ENCODE results near the gene STX8.

Gene STX8

DNA sequence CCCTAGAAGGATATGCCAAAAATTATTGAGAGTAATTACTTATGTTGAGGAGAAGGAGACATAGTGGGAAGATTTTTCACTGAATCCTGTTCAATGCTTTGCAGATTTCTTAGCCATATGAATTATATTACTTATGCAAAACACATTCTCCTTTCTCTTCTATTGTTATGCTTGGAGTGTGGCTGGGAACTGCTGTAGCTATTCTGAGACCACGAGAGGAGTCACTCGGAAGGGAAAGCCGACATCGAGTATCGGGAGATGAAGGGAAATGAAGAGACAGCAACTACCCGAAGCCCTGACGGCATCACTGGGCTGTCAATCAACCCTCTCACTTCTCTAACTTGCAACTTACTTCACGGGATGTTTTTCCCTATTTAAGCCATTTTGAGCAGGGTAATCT, 39.6 kb downstream of the STX8 start:
- H3K27me3 ChIP-seq (ENCODE audit: low read depth, low read length): no peaks in the 10 kb centered on the region
- no peak for TF ChIP-seq EZH2phosphoT487 (IDR thresholded peaks at IDR 0.05; ENCODE audit: low read depth)
- TF ChIP-seq CTCF (IDR thresholded peaks at IDR 0.05; ENCODE audit: low read depth, low read length): no peak
- H3K4me1 ChIP-seq (ENCODE audit: low read length): no peaks in the 10 kb centered on the region
- no peak overlapping the region for H3K4me3 ChIP-seq (ENCODE audit: low read length)
- no peaks in the 10 kb centered on the region for H3K9me3 ChIP-seq (ENCODE audit: insufficient read depth, low read length)
- H3K36me3 ChIP-seq (replicated peaks; ENCODE audit: low read depth, low read length): no peaks in the 10 kb centered on the region
- H3K4me2 ChIP-seq (ENCODE audit: low read length): no peak overlapping the region
- no peaks in the 10 kb centered on the region for H3K79me2 ChIP-seq (ENCODE audit: low read length)
- H3K9ac ChIP-seq (ENCODE audit: low read length): no peak overlapping the region
- no peak overlapping the region for H3K27ac ChIP-seq (ENCODE audit: low read length)
- no peak overlapping the region for H2AFZ ChIP-seq (ENCODE audit: low read depth, low read length)
- no peaks in the 10 kb centered on the region for H4K20me1 ChIP-seq (ENCODE audit: insufficient read depth, low read length)

- Histone ChIP-seq H2AFZ (ENCODE audit: low read depth, low read length) (no peak overlapping the region), H3K27ac (ENCODE audit: low read length) (no peak overlapping the region)
These were observed 42.2 kb downstream of the STX8 start for GRCh38 chr17:9533441-9533840.

GRCh38 chr17:9532715-9533114, 42.9 kb downstream of the STX8 start:
- H3K4me1 ChIP-seq (ENCODE audit: low read length): no peaks in the 10 kb centered on the region

More at GRCh38 chr17:9533441-9533840, 42.2 kb downstream of the STX8 start:
- H3K79me2 ChIP-seq (ENCODE audit: low read length): no peaks in the 10 kb centered on the region
- no peaks in the 10 kb centered on the region for H3K9me3 ChIP-seq (ENCODE audit: insufficient read depth, low read length)
- no peak for TF ChIP-seq EZH2phosphoT487 (IDR thresholded peaks at IDR 0.05; ENCODE audit: low read depth)
- TF ChIP-seq CTCF (IDR thresholded peaks at IDR 0.05; ENCODE audit: low read depth, low read length): no peak
- H3K36me3 ChIP-seq (replicated peaks; ENCODE audit: low read depth, low read length): no peaks in the 10 kb centered on the region
- no peaks in the 10 kb centered on the region for H3K4me1 ChIP-seq (ENCODE audit: low read length)
- H4K20me1 ChIP-seq (ENCODE audit: insufficient read depth, low read length): no peaks in the 10 kb centered on the region
- H3K4me2 ChIP-seq (ENCODE audit: low read length): no peak overlapping the region
- no peak overlapping the region for H3K4me3 ChIP-seq (ENCODE audit: low read length)
- no peak overlapping the region for H3K9ac ChIP-seq (ENCODE audit: low read length)
- no peaks in the 10 kb centered on the region for H3K27me3 ChIP-seq (ENCODE audit: low read depth, low read length)

DNA sequence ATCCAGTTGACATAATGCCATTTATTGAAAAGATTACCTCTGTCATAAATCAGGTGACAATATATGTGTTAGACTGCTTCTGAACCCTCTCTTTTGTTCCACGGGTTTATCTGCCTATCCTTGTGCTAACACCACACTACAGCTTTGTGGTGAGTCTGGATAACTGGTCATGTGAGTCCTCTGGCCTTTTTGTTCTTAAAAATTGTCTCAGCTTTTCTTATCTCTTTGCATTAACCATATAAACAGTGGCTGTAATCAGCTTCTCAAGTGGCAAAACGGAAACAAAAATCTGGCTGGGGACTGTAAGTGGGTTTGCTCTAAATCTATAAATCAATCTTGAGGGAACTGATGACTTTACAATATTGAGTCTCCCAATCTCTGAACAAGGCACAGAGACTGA, 44.6 kb downstream of the STX8 start:
- H3K4me2 ChIP-seq (ENCODE audit: low read length): no peak overlapping the region

More at GRCh38 chr17:9532715-9533114, 42.9 kb downstream of the STX8 start:
- Histone ChIP-seq H3K36me3 (replicated peaks; ENCODE audit: low read depth, low read length) (no peaks in the 10 kb centered on the region), H3K4me2 (ENCODE audit: low read length) (no peak overlapping the region), H3K9me3 (ENCODE audit: insufficient read depth, low read length) (no peaks in the 10 kb centered on the region), H3K79me2 (ENCODE audit: low read length) (no peaks in the 10 kb centered on the region), H3K4me3 (ENCODE audit: low read length) (no peak overlapping the region), H3K27me3 (ENCODE audit: low read depth, low read length) (no peaks in the 10 kb centered on the region), H2AFZ (ENCODE audit: low read depth, low read length) (no peak overlapping the region), H3K9ac (ENCODE audit: low read length) (no peak overlapping the region), H4K20me1 (ENCODE audit: insufficient read depth, low read length) (no peaks in the 10 kb centered on the region), H3K27ac (ENCODE audit: low read length) (no peak overlapping the region)
- TF ChIP-seq CTCF (IDR thresholded peaks at IDR 0.05; ENCODE audit: low read depth, low read length) (no peak), EZH2phosphoT487 (IDR thresholded peaks at IDR 0.05; ENCODE audit: low read depth) (no peak)

More for the DNA sequence above, 44.6 kb downstream of the STX8 start:
- Histone ChIP-seq H3K4me1 (ENCODE audit: low read length) (no peaks in the 10 kb centered on the region), H4K20me1 (ENCODE audit: insufficient read depth, low read length) (no peaks in the 10 kb centered on the region), H3K27me3 (ENCODE audit: low read depth, low read length) (no peaks in the 10 kb centered on the region), H3K9me3 (ENCODE audit: insufficient read depth, low read length) (no peaks in the 10 kb centered on the region), H3K9ac (ENCODE audit: low read length) (no peak overlapping the region), H3K79me2 (ENCODE audit: low read length) (no peaks in the 10 kb centered on the region), H2AFZ (ENCODE audit: low read depth, low read length) (no peak overlapping the region), H3K27ac (ENCODE audit: low read length) (no peak overlapping the region), H3K4me3 (ENCODE audit: low read length) (no peak overlapping the region), H3K36me3 (replicated peaks; ENCODE audit: low read depth, low read length) (no peaks in the 10 kb centered on the region)
- TF ChIP-seq CTCF (IDR thresholded peaks at IDR 0.05; ENCODE audit: low read depth, low read length): no peak
- no peak for TF ChIP-seq EZH2phosphoT487 (IDR thresholded peaks at IDR 0.05; ENCODE audit: low read depth)
